Measurements from ENCODE around the gene ARPC5.
A peak's percentile ranks its signal among the peaks of the same experiment; 100 is the strongest.

The ARPC5 gene

GRCh38 chr1:183673605-183674323 is 38.2 kb upstream of the ARPC5 start:
- H2AFZ ChIP-seq, result no peak overlapping the region
- no peaks in the 10 kb centered on the region for H3K4me1 ChIP-seq
- peaks cover 2% of the 10 kb centered on the region for H3K79me2 ChIP-seq
- no peak overlapping the region for H3K4me3 ChIP-seq (ENCODE audit: low read depth, low read length)
- no peaks in the 10 kb centered on the region for H3K9me3 ChIP-seq (ENCODE audit: control insufficient read depth, low read length)
- no peak overlapping the region for H3K27ac ChIP-seq
- TF ChIP-seq, protein P1, sequence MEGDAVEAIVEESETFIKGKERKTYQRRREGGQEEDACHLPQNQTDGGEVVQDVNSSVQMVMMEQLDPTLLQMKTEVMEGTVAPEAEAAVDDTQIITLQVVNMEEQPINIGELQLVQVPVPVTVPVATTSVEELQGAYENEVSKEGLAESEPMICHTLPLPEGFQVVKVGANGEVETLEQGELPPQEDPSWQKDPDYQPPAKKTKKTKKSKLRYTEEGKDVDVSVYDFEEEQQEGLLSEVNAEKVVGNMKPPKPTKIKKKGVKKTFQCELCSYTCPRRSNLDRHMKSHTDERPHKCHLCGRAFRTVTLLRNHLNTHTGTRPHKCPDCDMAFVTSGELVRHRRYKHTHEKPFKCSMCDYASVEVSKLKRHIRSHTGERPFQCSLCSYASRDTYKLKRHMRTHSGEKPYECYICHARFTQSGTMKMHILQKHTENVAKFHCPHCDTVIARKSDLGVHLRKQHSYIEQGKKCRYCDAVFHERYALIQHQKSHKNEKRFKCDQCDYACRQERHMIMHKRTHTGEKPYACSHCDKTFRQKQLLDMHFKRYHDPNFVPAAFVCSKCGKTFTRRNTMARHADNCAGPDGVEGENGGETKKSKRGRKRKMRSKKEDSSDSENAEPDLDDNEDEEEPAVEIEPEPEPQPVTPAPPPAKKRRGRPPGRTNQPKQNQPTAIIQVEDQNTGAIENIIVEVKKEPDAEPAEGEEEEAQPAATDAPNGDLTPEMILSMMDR (IDR thresholded peaks at IDR 0.05), result no peak
- H3K9ac ChIP-seq, result no peak overlapping the region
- H3K4me2 ChIP-seq (ENCODE audit: low read length), result no peak overlapping the region
- no peaks in the 10 kb centered on the region for H3K27me3 ChIP-seq (ENCODE audit: control insufficient read depth, insufficient read depth, low read length)
- no peaks in the 10 kb centered on the region for H3K36me3 ChIP-seq (ENCODE audit: control insufficient read depth, insufficient read depth, low read length)

- no peaks in the 10 kb centered on the region for H3K4me1 ChIP-seq
- no peak overlapping the region for H3K4me2 ChIP-seq (ENCODE audit: low read length)
- TF ChIP-seq, protein P1 (IDR thresholded peaks at IDR 0.05), result no peak
- no peak overlapping the region for H2AFZ ChIP-seq
- no peak overlapping the region for H3K27ac ChIP-seq
- no peaks in the 10 kb centered on the region for H3K27me3 ChIP-seq (ENCODE audit: control insufficient read depth, insufficient read depth, low read length)
- H3K4me3 ChIP-seq (ENCODE audit: low read depth, low read length), result no peak overlapping the region
- no peaks in the 10 kb centered on the region for H3K9me3 ChIP-seq (ENCODE audit: control insufficient read depth, low read length)
- H3K36me3 ChIP-seq (ENCODE audit: control insufficient read depth, insufficient read depth, low read length), result no peaks in the 10 kb centered on the region
- H3K9ac ChIP-seq, result no peak overlapping the region
- peaks cover 2% of the 10 kb centered on the region for H3K79me2 ChIP-seq
Observed at GRCh38 chr1:183670169-183670568, 34.6 kb upstream of the ARPC5 start.

DNA sequence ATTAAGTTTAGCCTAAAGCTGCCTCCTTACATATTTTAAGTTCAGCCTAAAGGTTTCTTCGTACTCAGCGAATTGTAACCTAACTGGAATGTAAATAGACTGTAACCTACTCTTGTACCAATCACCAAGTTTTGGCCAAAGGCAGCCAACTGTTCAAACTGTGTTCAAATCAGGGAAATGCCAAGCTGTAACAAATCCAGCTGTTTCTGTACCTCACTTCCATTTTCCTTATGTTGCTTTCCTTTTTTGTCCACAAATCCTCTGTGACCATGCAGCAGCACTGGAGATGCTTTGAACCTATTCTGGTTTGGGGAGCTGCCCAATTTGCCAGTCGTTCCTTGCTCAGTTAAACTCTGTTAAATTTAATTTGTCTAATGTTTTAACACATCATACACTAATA is 20.8 kb upstream of the ARPC5 start:
- Histone ChIP-seq H3K27me3 (ENCODE audit: control insufficient read depth, insufficient read depth, low read length) (no peaks in the 10 kb centered on the region), H3K36me3 (ENCODE audit: control insufficient read depth, insufficient read depth, low read length) (no peaks in the 10 kb centered on the region), H2AFZ (no peak overlapping the region), H3K9ac (no peak overlapping the region), H3K4me1 (no peaks in the 10 kb centered on the region), H3K27ac (no peak overlapping the region), H3K9me3 (ENCODE audit: control insufficient read depth, low read length) (no peaks in the 10 kb centered on the region), H3K79me2 (no peaks in the 10 kb centered on the region), H3K4me2 (ENCODE audit: low read length) (no peak overlapping the region), H3K4me3 (ENCODE audit: low read depth, low read length) (no peak overlapping the region)
- TF ChIP-seq, protein P1 (IDR thresholded peaks at IDR 0.05), result no peak

DNA sequence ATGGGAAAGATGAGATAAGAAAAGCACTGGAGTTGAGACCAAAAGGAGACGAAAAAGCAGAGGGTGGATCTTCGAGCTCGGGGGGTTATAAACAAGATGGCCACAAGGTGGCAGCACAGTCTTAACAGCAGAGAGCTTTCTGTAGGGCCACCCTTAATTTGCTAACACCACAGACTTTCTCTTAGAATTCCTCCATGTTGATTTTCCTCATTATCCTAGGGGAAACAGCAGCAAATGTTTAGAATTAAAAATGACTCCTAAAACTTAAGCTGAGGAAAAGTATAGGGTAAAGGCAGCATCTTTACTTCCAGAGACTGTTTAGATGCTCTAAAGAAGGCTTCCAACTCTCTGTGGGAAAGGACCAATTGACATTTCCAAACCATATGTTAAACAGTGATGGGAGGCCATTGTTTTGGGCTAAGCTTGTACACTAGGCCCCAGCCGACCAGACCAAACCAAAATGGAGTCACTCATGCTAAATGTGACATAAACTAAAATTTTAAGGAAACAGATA is 20.0 kb upstream of the ARPC5 start:
- Histone ChIP-seq H3K4me1 (no peaks in the 10 kb centered on the region), H3K9me3 (ENCODE audit: control insufficient read depth, low read length) (no peaks in the 10 kb centered on the region), H3K27ac (no peak overlapping the region), H3K4me2 (ENCODE audit: low read length) (no peak overlapping the region), H3K27me3 (ENCODE audit: control insufficient read depth, insufficient read depth, low read length) (no peaks in the 10 kb centered on the region), H3K79me2 (no peaks in the 10 kb centered on the region), H3K9ac (no peak overlapping the region), H3K36me3 (ENCODE audit: control insufficient read depth, insufficient read depth, low read length) (no peaks in the 10 kb centered on the region), H3K4me3 (ENCODE audit: low read depth, low read length) (no peak overlapping the region), H2AFZ (no peak overlapping the region)
- TF ChIP-seq, protein P1 (IDR thresholded peaks at IDR 0.05), result peak; percentile 72

DNA sequence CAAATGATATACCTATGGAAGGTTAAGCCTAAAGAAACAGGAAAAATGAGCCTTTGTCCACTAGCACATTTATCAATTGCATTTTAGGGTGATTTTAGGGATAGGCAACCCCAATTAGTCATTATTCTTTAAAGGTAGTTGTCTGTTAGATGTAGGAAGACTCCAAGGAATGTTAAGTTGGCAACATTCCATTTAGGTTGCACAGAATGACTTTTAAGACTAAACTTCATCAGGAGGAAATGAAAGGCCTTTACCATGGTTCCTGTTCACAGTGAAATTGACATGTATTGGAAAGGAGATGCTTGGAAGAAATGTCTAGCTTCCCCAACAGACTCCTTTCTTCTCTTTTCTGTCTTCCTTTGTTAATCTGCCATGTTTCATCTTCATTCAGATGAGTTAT is 19.1 kb upstream of the ARPC5 start:
- Histone ChIP-seq H3K36me3 (ENCODE audit: control insufficient read depth, insufficient read depth, low read length) (no peaks in the 10 kb centered on the region), H3K9ac (no peak overlapping the region), H3K9me3 (ENCODE audit: control insufficient read depth, low read length) (no peaks in the 10 kb centered on the region), H2AFZ (no peak overlapping the region), H3K27me3 (ENCODE audit: control insufficient read depth, insufficient read depth, low read length) (no peaks in the 10 kb centered on the region), H3K4me3 (ENCODE audit: low read depth, low read length) (no peak overlapping the region), H3K79me2 (no peaks in the 10 kb centered on the region), H3K4me2 (ENCODE audit: low read length) (no peak overlapping the region), H3K27ac (no peak overlapping the region), H3K4me1 (no peaks in the 10 kb centered on the region)
- TF ChIP-seq, protein P1 (IDR thresholded peaks at IDR 0.05), result no peak

Data from parathyroid adenoma (tissue), 2 donors.